ENCODE results near the gene LAMTOR1.

DNA sequence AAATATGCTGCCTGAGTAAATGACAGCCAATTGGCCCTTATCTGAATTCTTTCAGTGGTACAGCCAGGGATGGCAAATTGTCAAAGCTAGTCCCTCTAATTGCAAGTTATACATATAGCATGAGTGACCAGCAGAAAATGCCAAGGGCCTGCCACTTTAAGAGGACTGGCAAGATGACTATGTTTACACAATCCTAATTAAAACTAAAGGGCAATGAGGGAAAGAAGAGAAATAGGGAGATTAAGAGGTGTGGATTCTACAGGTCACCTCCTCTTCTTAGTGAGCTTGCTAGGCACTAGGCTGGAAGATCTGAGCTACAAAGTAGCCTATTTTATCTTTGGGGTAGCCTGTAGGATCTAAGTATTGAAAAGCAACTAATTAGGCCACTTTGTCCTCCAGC lies 36.2 kb downstream of the LAMTOR1 start:
- no peak for TF ChIP-seq SUZ12 (IDR thresholded peaks at IDR 0.05; ENCODE audit: extremely low read depth, insufficient read depth, insufficient read length)
- TF ChIP-seq ZNF274 (IDR thresholded peaks at IDR 0.05; ENCODE audit: low read depth, low read length): no peak
